ENCODE data around the gene SPDEF. TPM values are rescaled to one million over a fixed set of nuclear protein-coding genes. Genes with fewer than 3 reads are reported as not detected.

Gene SPDEF
- total RNA-seq, 1 donor from 2014 or later = 0.12 TPM

GRCh38 chr6:34511214-34511914 lies 44.8 kb downstream of the SPDEF start:
- Mint-ChIP-seq H3K36me3 (ENCODE audit: low read depth) (no peaks in the 10 kb centered on the region), H3K4me3 (no peak overlapping the region), H3K4me1 (peaks cover 11% of the 10 kb centered on the region), H3K27ac (ENCODE audit: unreplicated experiment) (no peak overlapping the region), H3K9me3 (peaks cover 11% of the 10 kb centered on the region), H3K27me3 (ENCODE audit: low read depth) (peaks cover 5% of the 10 kb centered on the region)
- DNase-seq (ENCODE audit: low read depth, low spot score) = no peak
- TF ChIP-seq CTCF (conservative IDR thresholded peaks at IDR 0.05) = no peak

- TF ChIP-seq CTCF (conservative IDR thresholded peaks at IDR 0.05) = no peak
- Mint-ChIP-seq H3K36me3 (ENCODE audit: low read depth) (no peaks in the 10 kb centered on the region), H3K27me3 (ENCODE audit: low read depth) (peaks cover 5% of the 10 kb centered on the region), H3K4me1 (peaks cover 11% of the 10 kb centered on the region), H3K27ac (ENCODE audit: unreplicated experiment) (no peak overlapping the region), H3K9me3 (peaks cover 11% of the 10 kb centered on the region), H3K4me3 (no peak overlapping the region)
- DNase-seq (ENCODE audit: low read depth, low spot score) = no peak
Observed at GRCh38 chr6:34510299-34510698, 45.8 kb downstream of the SPDEF start.

DNA sequence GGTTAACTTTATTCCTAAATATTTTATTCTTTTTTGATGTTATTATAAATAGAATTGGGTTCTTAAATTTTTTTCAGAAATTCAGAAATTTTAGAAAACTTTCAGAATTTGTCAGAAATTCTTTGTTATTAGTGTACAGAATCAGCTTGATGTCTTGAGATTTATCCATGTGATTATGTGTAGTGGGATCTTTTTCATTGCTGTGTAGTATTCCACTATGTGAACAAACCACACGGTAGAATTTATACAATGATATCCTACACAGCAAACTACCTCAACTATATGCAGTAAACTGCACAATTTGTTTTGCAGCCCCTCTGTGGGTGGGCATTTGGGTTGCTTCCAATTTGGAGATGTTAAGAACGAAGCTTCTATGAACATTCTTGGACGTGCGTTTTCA lies 46.3 kb downstream of the SPDEF start:
- TF ChIP-seq CTCF (conservative IDR thresholded peaks at IDR 0.05) = no peak
- peaks cover 11% of the 10 kb centered on the region for H3K9me3 Mint-ChIP-seq
- H3K27ac Mint-ChIP-seq (ENCODE audit: unreplicated experiment) = no peak overlapping the region
- H3K36me3 Mint-ChIP-seq (ENCODE audit: low read depth) = no peaks in the 10 kb centered on the region
- no peak overlapping the region for H3K4me3 Mint-ChIP-seq
- peaks cover 5% of the 10 kb centered on the region for H3K27me3 Mint-ChIP-seq (ENCODE audit: low read depth)
- no peak for DNase-seq (ENCODE audit: low read depth, low spot score)
- peaks cover 11% of the 10 kb centered on the region for H3K4me1 Mint-ChIP-seq

GRCh38 chr6:34508425-34508824 lies 47.7 kb downstream of the SPDEF start:
- peak; percentile 45 for TF ChIP-seq CTCF (conservative IDR thresholded peaks at IDR 0.05)
- Mint-ChIP-seq H3K27me3 (ENCODE audit: low read depth) (no peaks in the 10 kb centered on the region), H3K4me1 (no peaks in the 10 kb centered on the region), H3K4me3 (no peak overlapping the region), H3K36me3 (ENCODE audit: low read depth) (no peaks in the 10 kb centered on the region), H3K27ac (ENCODE audit: unreplicated experiment) (no peak overlapping the region), H3K9me3 (peaks cover 11% of the 10 kb centered on the region)
- DNase-seq (ENCODE audit: low read depth, low spot score) = no peak

GRCh38 chr6:34506718-34507117 lies 49.4 kb downstream of the SPDEF start:
- Mint-ChIP-seq H3K9me3 (peaks cover 14% of the 10 kb centered on the region), H3K27ac (ENCODE audit: unreplicated experiment) (no peak overlapping the region), H3K4me3 (no peak overlapping the region), H3K4me1 (no peaks in the 10 kb centered on the region), H3K36me3 (ENCODE audit: low read depth) (no peaks in the 10 kb centered on the region), H3K27me3 (ENCODE audit: low read depth) (no peaks in the 10 kb centered on the region)
- no peak for DNase-seq (ENCODE audit: low read depth, low spot score)
- no peak for TF ChIP-seq CTCF (conservative IDR thresholded peaks at IDR 0.05)
